Measurements from ENCODE around the gene CNTN2.

The CNTN2 gene

GRCh38 chr1:205017766-205018165 is 25.2 kb upstream of the CNTN2 start:
- no peak for DNase-seq (ENCODE audit: extremely low read depth in 1 of 2, low read depth in 1 of 2)

- no peak for DNase-seq (ENCODE audit: extremely low read depth in 1 of 2, low read depth in 1 of 2)
These were observed 24.6 kb upstream of the CNTN2 start for GRCh38 chr1:205018381-205018780.

- no peak for DNase-seq (ENCODE audit: extremely low read depth in 1 of 2, low read depth in 1 of 2)
These were observed 22.5 kb upstream of the CNTN2 start for GRCh38 chr1:205020466-205020865.

- DNase-seq (ENCODE audit: extremely low read depth in 1 of 2, low read depth in 1 of 2) = no peak
These were observed 18.3 kb upstream of the CNTN2 start for GRCh38 chr1:205024679-205025078.

- no peak for DNase-seq (ENCODE audit: extremely low read depth in 1 of 2, low read depth in 1 of 2)
These were observed 17.8 kb upstream of the CNTN2 start for GRCh38 chr1:205025239-205025638.

- DNase-seq (ENCODE audit: extremely low read depth in 1 of 2, low read depth in 1 of 2) = no peak
These were observed 16.8 kb upstream of the CNTN2 start for GRCh38 chr1:205026181-205026580.

GRCh38 chr1:205028390-205028789 is 14.6 kb upstream of the CNTN2 start:
- DNase-seq (ENCODE audit: extremely low read depth in 1 of 2, low read depth in 1 of 2) = no peak

- DNase-seq (ENCODE audit: extremely low read depth in 1 of 2, low read depth in 1 of 2) = no peak
These were observed 14.1 kb upstream of the CNTN2 start for GRCh38 chr1:205028924-205029323.

- DNase-seq (ENCODE audit: extremely low read depth in 1 of 2, low read depth in 1 of 2) = no peak
These were observed 12.8 kb upstream of the CNTN2 start for GRCh38 chr1:205030241-205030640.

- DNase-seq (ENCODE audit: extremely low read depth in 1 of 2, low read depth in 1 of 2) = no peak
These were observed 12.1 kb upstream of the CNTN2 start for GRCh38 chr1:205030896-205031295.

- no peak for DNase-seq (ENCODE audit: extremely low read depth in 1 of 2, low read depth in 1 of 2)
These were observed 10.5 kb upstream of the CNTN2 start for GRCh38 chr1:205032508-205032907.

- DNase-seq (ENCODE audit: extremely low read depth in 1 of 2, low read depth in 1 of 2) = no peak
These were observed 5.5 kb upstream of the CNTN2 start for GRCh38 chr1:205037539-205037938.

- no peak for DNase-seq (ENCODE audit: extremely low read depth in 1 of 2, low read depth in 1 of 2)
These were observed 4.8 kb upstream of the CNTN2 start for GRCh38 chr1:205038132-205038786.

- DNase-seq (ENCODE audit: extremely low read depth in 1 of 2, low read depth in 1 of 2) = no peak
These were observed 1.9 kb upstream of the CNTN2 start for GRCh38 chr1:205041001-205041715.

- DNase-seq (ENCODE audit: extremely low read depth in 1 of 2, low read depth in 1 of 2) = no peak
These were observed 758 bp upstream of the CNTN2 start for GRCh38 chr1:205041998-205042910.

- no peak for DNase-seq (ENCODE audit: extremely low read depth in 1 of 2, low read depth in 1 of 2)
These were observed 854 bp downstream of the CNTN2 start for GRCh38 chr1:205043866-205044265.

GRCh38 chr1:205044741-205045140 is 1.7 kb downstream of the CNTN2 start:
- no peak for DNase-seq (ENCODE audit: extremely low read depth in 1 of 2, low read depth in 1 of 2)

GRCh38 chr1:205045146-205045545 is 2.1 kb downstream of the CNTN2 start:
- DNase-seq (ENCODE audit: extremely low read depth in 1 of 2, low read depth in 1 of 2) = no peak

GRCh38 chr1:205046870-205047269 is 3.9 kb downstream of the CNTN2 start:
- no peak for DNase-seq (ENCODE audit: extremely low read depth in 1 of 2, low read depth in 1 of 2)

- no peak for DNase-seq (ENCODE audit: extremely low read depth in 1 of 2, low read depth in 1 of 2)
These were observed 4.8 kb downstream of the CNTN2 start for GRCh38 chr1:205047764-205048231.

- no peak for DNase-seq (ENCODE audit: extremely low read depth in 1 of 2, low read depth in 1 of 2)
These were observed 5.4 kb downstream of the CNTN2 start for GRCh38 chr1:205048382-205048781.
